BJ (cell line): ENCODE measurements around the gene RMND1. TPM values are rescaled to one million over a fixed set of nuclear protein-coding genes. Genes with fewer than 3 reads are reported as not detected.

Source experiments
- CTCF ChIA-PET: fragments of 350-600 bp; formaldehyde crosslinking; extraction: SDS; loops from one replicate; lab custom pipeline; 2021; ENCODE audit warnings: antibody characterized with exemption, inconsistent platforms; lab: Yijun Ruan, JAX
- POLR2A ChIA-PET: fragments of 300-600 bp; sonication (Branson Sonifier 250); formaldehyde crosslinking; extraction: SDS; loops from one replicate; lab custom pipeline; 2021; ENCODE audit warnings: antibody characterized with exemption; lab: Charles Lee
- DNase-seq: peaks from one replicate; pipeline ENCODE4 v3.0.0-alpha.2; 2011; ENCODE audit warnings: low read depth
- H3K27me3 ChIP-seq: 2 replicates; pipeline ENCODE4 v1.6.0; 2011; ENCODE audit warnings: low read length; ENCODE audit not compliant: control insufficient read depth, insufficient read depth
- H3K36me3 ChIP-seq: 2 replicates; pipeline ENCODE4 v1.5.1; 2011; ENCODE audit warnings: low read length; ENCODE audit not compliant: control insufficient read depth, insufficient read depth
- H3K4me3 ChIP-seq: 2 replicates; pipeline ENCODE4 v1.5.1; 2011; ENCODE audit warnings: low read depth, mild to moderate bottlenecking, control low read depth, low read length
- CTCF ChIP-seq: IDR thresholded peaks from 2 replicates; pipeline ENCODE4 v1.5.1; 2011; ENCODE audit warnings: low read depth, mild to moderate bottlenecking, control low read depth, inconsistent platforms, low read length, moderate library complexity; ENCODE audit not compliant: insufficient read depth
- polyA plus RNA-seq: library from polyadenylated mRNA; depleted of rRNA; stranded (reverse); fragments of >200 nt; gene quantifications from 2 replicates; pipeline ENCODE4 v1.2.3, GENCODE V29; 2011

RMND1 gene
- polyA plus RNA-seq, 1 experiment = 10.4 TPM

- ChIA-PET CTCF (interaction anchor here (1.3 kb wide), 1 partner anchor 48 kb away, joined by 3 read pairs; the partner anchor contains the start of gene RMND1), POLR2A (no interaction called here)
- no peak for TF ChIP-seq CTCF
- DNase-seq = no peak
- Histone ChIP-seq H3K27me3 (no peaks in the 10 kb centered on the region), H3K36me3 (peaks cover 1% of the 10 kb centered on the region; the same call in 1 of the 2 replicates), H3K4me3 (no peak overlapping the region)
Measured at GRCh38 chr6:151403919-151404308, 48.0 kb downstream of the RMND1 start.

- ChIA-PET POLR2A (no interaction called here), CTCF (no interaction called here)
- no peak for TF ChIP-seq CTCF
- H3K4me3 ChIP-seq = no peak overlapping the region
- peaks cover 1% of the 10 kb centered on the region; the same call in 1 of the 2 replicates for H3K36me3 ChIP-seq
- H3K27me3 ChIP-seq = no peaks in the 10 kb centered on the region
- DNase-seq = no peak
Measured at GRCh38 chr6:151402228-151402627, 49.7 kb downstream of the RMND1 start.

GRCh38 chr6:151400473-151400872 lies 51.5 kb downstream of the RMND1 start:
- Histone ChIP-seq H3K36me3 (peaks cover 1% of the 10 kb centered on the region; the same call in 1 of the 2 replicates), H3K4me3 (no peak overlapping the region), H3K27me3 (no peaks in the 10 kb centered on the region)
- ChIA-PET CTCF (no interaction called here), POLR2A (no interaction called here)
- no peak for TF ChIP-seq CTCF
- peak; percentile 15 for DNase-seq

- no peak overlapping the region for H3K4me3 ChIP-seq
- ChIA-PET POLR2A (no interaction called here), CTCF (no interaction called here)
- no peak for DNase-seq
- peaks cover 1% of the 10 kb centered on the region; the same call in 1 of the 2 replicates for H3K36me3 ChIP-seq
- H3K27me3 ChIP-seq = no peaks in the 10 kb centered on the region
- no peak for TF ChIP-seq CTCF
Measured at GRCh38 chr6:151399679-151400078, 52.2 kb downstream of the RMND1 start.

GRCh38 chr6:151393410-151393809 lies 58.5 kb downstream of the RMND1 start:
- DNase-seq = no peak
- TF ChIP-seq CTCF = no peak
- H3K4me3 ChIP-seq = no peak overlapping the region
- POLR2A ChIA-PET = interaction anchor here (0.5 kb wide), 1 partner anchor 36 kb away, joined by 5 read pairs; no protein-coding TSS in a partner anchor
- no peaks in the 10 kb centered on the region for H3K27me3 ChIP-seq
- no peaks in the 10 kb centered on the region for H3K36me3 ChIP-seq
- CTCF ChIA-PET = interaction anchor here (1.8 kb wide), 1 partner anchor 13 kb away, joined by 12 read pairs; no protein-coding TSS in a partner anchor
